ENCODE results near the gene USP9X.

- TF ChIP-seq GLIS3 (CRISPR knock-in tag; IDR thresholded peaks at IDR 0.05): no peak
- no peak for TF ChIP-seq ZFP30 (CRISPR knock-in tag; IDR thresholded peaks at IDR 0.05)
- no peak for TF ChIP-seq TOX (CRISPR knock-in tag; IDR thresholded peaks at IDR 0.05; ENCODE audit: borderline replicate concordance)
- no peak for TF ChIP-seq ISL1 (CRISPR knock-in tag; IDR thresholded peaks at IDR 0.05)
- no peak for TF ChIP-seq ESRRG (CRISPR knock-in tag; IDR thresholded peaks at IDR 0.05)
- TF ChIP-seq ZNF70 (CRISPR knock-in tag; IDR thresholded peaks at IDR 0.05): no peak
- no peak for TF ChIP-seq ARNTL (CRISPR knock-in tag; IDR thresholded peaks at IDR 0.05; ENCODE audit: borderline replicate concordance, low read depth)
- no peak for TF ChIP-seq SNAI2 (CRISPR knock-in tag; IDR thresholded peaks at IDR 0.05)
- no peak for TF ChIP-seq ZNF565 (CRISPR knock-in tag; conservative IDR thresholded peaks at IDR 0.05; ENCODE audit: low read depth)
- TF ChIP-seq CREB5 (CRISPR knock-in tag; IDR thresholded peaks at IDR 0.05; ENCODE audit: low read depth): no peak
- TF ChIP-seq ZFP3 (CRISPR knock-in tag; IDR thresholded peaks at IDR 0.05): no peak
- TF ChIP-seq RARB (CRISPR knock-in tag; IDR thresholded peaks at IDR 0.05): no peak
- TF ChIP-seq POU6F1 (CRISPR knock-in tag; IDR thresholded peaks at IDR 0.05; ENCODE audit: borderline replicate concordance, low read depth): no peak
Observed at GRCh38 chrX:41087201-41087600, 2.0 kb downstream of the USP9X start.

All from SK-N-SH treated with all-trans-retinoic acid at 6 μM for 48 hours (cell line).